MM.1S (cell line): ENCODE data around the gene PWWP2B.

ENCODE experiments used
- EZH2 ChIP-seq: fragments of 300-600 bp; sonication (generic); optimal IDR thresholded peaks from 2 replicates; pipeline ENCODE3; 2017; ENCODE audit warnings: low read depth, mild to moderate bottlenecking, antibody characterized with exemption, low read length, mixed read lengths
- EZH2phosphoT487 ChIP-seq: fragments of 300-600 bp; sonication (generic); IDR thresholded peaks from 2 replicates; pipeline ENCODE4 v1.6.1; 2018; ENCODE audit warnings: antibody characterized with exemption, low read length
- TF ChIP-seq, protein P1 (sequence below): fragments of 300-600 bp; sonication (generic); IDR thresholded peaks from 2 replicates; pipeline ENCODE4 v1.5.1; 2016; ENCODE audit warnings: antibody characterized with exemption, low read length, mixed read lengths

DNA sequence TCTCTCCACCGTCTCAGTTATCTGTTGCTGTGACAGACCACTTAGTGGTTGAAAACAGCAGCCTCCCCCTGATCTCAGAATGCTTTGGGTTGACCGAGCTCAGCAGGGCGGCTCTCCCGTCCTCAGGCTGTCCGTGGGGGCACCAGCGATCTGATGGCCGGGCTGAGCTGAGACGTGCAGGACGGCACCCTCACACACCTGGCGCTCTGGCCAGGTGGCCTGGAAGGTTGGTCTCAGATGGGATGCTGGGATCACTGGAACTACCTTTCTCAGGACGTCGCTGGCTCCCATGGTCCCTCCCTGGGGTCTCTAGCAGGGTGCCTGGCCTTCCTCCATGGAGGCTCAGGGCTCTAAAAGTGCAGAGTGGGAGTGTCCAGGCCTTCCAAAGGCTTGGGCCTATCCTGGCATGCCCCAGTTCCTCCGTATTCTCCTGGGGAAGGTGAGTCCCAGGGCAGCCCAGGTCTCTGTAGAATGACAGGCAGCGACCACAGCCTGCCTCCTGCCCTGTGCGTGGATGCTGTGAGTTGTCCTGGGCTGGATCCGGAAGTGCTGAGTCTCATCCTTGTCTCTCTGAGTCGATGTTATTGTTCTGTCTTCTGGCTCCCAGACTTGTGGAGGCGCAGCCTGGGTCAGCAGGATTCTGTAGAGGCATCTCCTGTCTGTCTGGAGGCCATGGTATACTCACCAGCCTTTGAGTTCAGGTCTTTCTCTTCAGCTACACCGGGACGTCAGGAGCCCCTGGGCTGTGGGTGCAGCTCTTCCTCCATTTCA is 12.2 kb upstream of the PWWP2B start:
- TF ChIP-seq EZH2: no peak
- TF ChIP-seq, protein P1, sequence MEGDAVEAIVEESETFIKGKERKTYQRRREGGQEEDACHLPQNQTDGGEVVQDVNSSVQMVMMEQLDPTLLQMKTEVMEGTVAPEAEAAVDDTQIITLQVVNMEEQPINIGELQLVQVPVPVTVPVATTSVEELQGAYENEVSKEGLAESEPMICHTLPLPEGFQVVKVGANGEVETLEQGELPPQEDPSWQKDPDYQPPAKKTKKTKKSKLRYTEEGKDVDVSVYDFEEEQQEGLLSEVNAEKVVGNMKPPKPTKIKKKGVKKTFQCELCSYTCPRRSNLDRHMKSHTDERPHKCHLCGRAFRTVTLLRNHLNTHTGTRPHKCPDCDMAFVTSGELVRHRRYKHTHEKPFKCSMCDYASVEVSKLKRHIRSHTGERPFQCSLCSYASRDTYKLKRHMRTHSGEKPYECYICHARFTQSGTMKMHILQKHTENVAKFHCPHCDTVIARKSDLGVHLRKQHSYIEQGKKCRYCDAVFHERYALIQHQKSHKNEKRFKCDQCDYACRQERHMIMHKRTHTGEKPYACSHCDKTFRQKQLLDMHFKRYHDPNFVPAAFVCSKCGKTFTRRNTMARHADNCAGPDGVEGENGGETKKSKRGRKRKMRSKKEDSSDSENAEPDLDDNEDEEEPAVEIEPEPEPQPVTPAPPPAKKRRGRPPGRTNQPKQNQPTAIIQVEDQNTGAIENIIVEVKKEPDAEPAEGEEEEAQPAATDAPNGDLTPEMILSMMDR: no peak
- no peak for TF ChIP-seq EZH2phosphoT487
